Prostate gland (tissue), 2 donors: ENCODE measurements around the gene RASAL2. TPM values are rescaled to one million over a fixed set of nuclear protein-coding genes. Genes with fewer than 3 reads are reported as not detected.
A peak's percentile ranks its signal among the peaks of the same experiment; 100 is the strongest.
"Not testable (repeated sequence)": the region's sequence is repeated elsewhere in the genome, so short reads cannot be mapped to it uniquely, and the experiment has no call there.

Experiments used
- DNase-seq: peaks from one replicate; pipeline ENCODE4 v3.0.0-alpha.2; 2019; ENCODE audit warnings: low spot score
- H3K27ac ChIP-seq, 2 donors: fragments of 200-600 bp; sonication (generic); 2 replicates each; pipeline ENCODE4 v1.5.1; 2017 to 2019
- H3K27me3 ChIP-seq: fragments of 200-600 bp; sonication (generic); replicated peaks from 2 replicates; pipeline ENCODE4 v1.5.1; 2019; ENCODE audit not compliant: insufficient read depth
- H3K36me3 ChIP-seq, 2 donors: fragments of 200-600 bp; sonication (generic); 1 replicate in 1 of 2; 2 replicates in 1 of 2; pipeline versions ENCODE4 v1.5.1 to v1.8.1; 2017 to 2019
- H3K4me1 ChIP-seq: fragments of 200-600 bp; sonication (generic); replicated peaks from 2 replicates; pipeline ENCODE4 v1.5.1; 2019
- H3K4me3 ChIP-seq, 2 donors: fragments of 200-600 bp; sonication (generic); 2 replicates each; pipeline ENCODE4 v1.5.1; 2017 to 2019
- H3K9me3 ChIP-seq: fragments of 200-600 bp; sonication (generic); 2 replicates; pipeline ENCODE4 v1.5.1; 2017
- CTCF ChIP-seq, 4 experiments: fragments of 200-600 bp in 2 of 4; fragments of 450-650 bp in 2 of 4; sonication (generic) in 2 of 4; IDR thresholded peaks; 1 replicate in 3 of 4; 2 replicates in 1 of 4; pipeline ENCODE4 v1.5.1; 2016 to 2019; ENCODE audit warnings: antibody characterized with exemption in 4 of 4, mild to moderate bottlenecking in 2 of 4, moderate library complexity in 2 of 4
- POLR2A ChIP-seq: fragments of 450-650 bp; IDR thresholded peaks from one replicate; pipeline ENCODE4 v1.6.1; 2016; ENCODE audit warnings: antibody characterized with exemption, mild to moderate bottlenecking
- POLR2AphosphoS5 ChIP-seq: sonication (generic); formaldehyde crosslinking; IDR thresholded peaks from one replicate; pipeline ENCODE4 v1.6.1; 2017; ENCODE audit warnings: antibody characterized with exemption
- WGBS: methylation state at CpG from one replicate; pipeline ENCODE4 v1.1.5; 2018; 5-methylcytosine and 5-hydroxymethylcytosine counted together
- intact Hi-C: fragments of 100-400 bp; cut with DNase I; formaldehyde crosslinking; loops from one replicate; pipeline ENCODE4 v1.14.2; 2022
- total RNA-seq, 2 donors: library from RNA; depleted of rRNA; stranded (reverse); fragments of >200 nt; gene quantifications; one replicate each; pipeline ENCODE4 v1.1.0, GENCODE V29; 2016

The RASAL2 gene
- total RNA-seq, 2 donors from 2014 or later: 9.2 to 36.9 TPM

- WGBS: 91% methylated on average over 10 of the region's 10 CpGs
- TF ChIP-seq CTCF (IDR thresholded peaks at IDR 0.05): no peak
- TF ChIP-seq POLR2A: no peak
- TF ChIP-seq POLR2AphosphoS5: no peak
- no peaks in the 10 kb centered on the region for H3K9me3 ChIP-seq
Measured at GRCh38 chr1:178500936-178501554, 407.1 kb downstream of the RASAL2 start.

GRCh38 chr1:178501705-178502329 lies 407.9 kb downstream of the RASAL2 start:
- peak; percentile 58 for DNase-seq
- Histone ChIP-seq H3K4me1 (no peaks in the 10 kb centered on the region), H3K4me3 (no peak overlapping the region), H3K9me3 (no peaks in the 10 kb centered on the region), H3K36me3 (no peaks in the 10 kb centered on the region), H3K27me3 (no peaks in the 10 kb centered on the region), H3K27ac (no peak overlapping the region)
- intact Hi-C loops: loop anchor here (5.0 kb wide), 1 partner anchor 190 kb away; no protein-coding TSS in a partner anchor
- peak; percentile 53 to 82 (median 76) for TF ChIP-seq CTCF (IDR thresholded peaks at IDR 0.05)
- no peak for TF ChIP-seq POLR2AphosphoS5
- WGBS: 36% methylated on average over 5 of the region's 5 CpGs

More at GRCh38 chr1:178500936-178501554, 407.1 kb downstream of the RASAL2 start:
- no peaks in the 10 kb centered on the region for H3K36me3 ChIP-seq
- no peak overlapping the region for H3K27ac ChIP-seq
- intact Hi-C loops: loop anchor here (5.0 kb wide), 1 partner anchor 189 kb away; no protein-coding TSS in a partner anchor
- DNase-seq: no peak
- no peaks in the 10 kb centered on the region for H3K27me3 ChIP-seq
- no peak overlapping the region for H3K4me3 ChIP-seq
- no peaks in the 10 kb centered on the region for H3K4me1 ChIP-seq

GRCh38 chr1:178502330-178502714 lies 408.4 kb downstream of the RASAL2 start:
- 92% methylated on average over 3 of the region's 3 CpGs for WGBS
- Histone ChIP-seq H3K4me3 (no peak overlapping the region), H3K9me3 (no peaks in the 10 kb centered on the region), H3K4me1 (no peaks in the 10 kb centered on the region), H3K36me3 (no peaks in the 10 kb centered on the region), H3K27me3 (no peaks in the 10 kb centered on the region), H3K27ac (no peak overlapping the region)
- intact Hi-C loops: loop anchor here (5.0 kb wide), 1 partner anchor 190 kb away; no protein-coding TSS in a partner anchor
- DNase-seq: no peak
- TF ChIP-seq POLR2A: no peak
- no peak for TF ChIP-seq CTCF (IDR thresholded peaks at IDR 0.05)
- no peak for TF ChIP-seq POLR2AphosphoS5

- no peaks in the 10 kb centered on the region for H3K4me1 ChIP-seq
- H3K4me3 ChIP-seq: no peak overlapping the region
- 92% methylated on average over 5 of the region's 5 CpGs for WGBS
- DNase-seq: no peak
- no peaks in the 10 kb centered on the region for H3K27me3 ChIP-seq
- H3K9me3 ChIP-seq: no peaks in the 10 kb centered on the region
- TF ChIP-seq POLR2A (no peak), CTCF (IDR thresholded peaks at IDR 0.05) (no peak), POLR2AphosphoS5 (no peak)
- intact Hi-C loops: loop anchor here (5.0 kb wide), 1 partner anchor 191 kb away; no protein-coding TSS in a partner anchor
- H3K27ac ChIP-seq: no peak overlapping the region
- no peaks in the 10 kb centered on the region for H3K36me3 ChIP-seq
Measured at GRCh38 chr1:178502856-178503255, 409.0 kb downstream of the RASAL2 start.

DNA sequence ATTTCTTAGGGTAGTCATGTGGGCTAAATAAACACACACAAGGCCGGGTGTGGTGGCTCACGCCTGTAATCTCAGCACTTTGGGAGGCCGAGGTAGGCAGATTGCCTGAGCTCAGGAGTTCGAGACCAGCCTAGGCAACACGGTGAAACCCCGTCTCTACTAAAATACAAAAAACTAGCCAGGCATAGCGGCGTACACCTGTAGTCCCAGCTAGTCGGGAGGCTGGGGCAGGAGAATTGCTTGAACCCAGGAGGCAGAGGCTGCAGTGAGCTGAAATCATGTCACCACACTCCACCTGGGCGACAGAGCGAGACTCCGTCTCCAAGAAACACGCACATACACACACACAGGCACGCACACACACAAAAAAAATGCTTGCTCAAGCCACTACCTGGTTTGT lies 409.4 kb downstream of the RASAL2 start:
- H3K9me3 ChIP-seq, H3K36me3 ChIP-seq, H3K27me3 ChIP-seq, H3K27ac ChIP-seq, H3K4me1 ChIP-seq, DNase-seq, H3K4me3 ChIP-seq: not testable (repeated sequence)
- intact Hi-C loops: loop anchor here (5.0 kb wide), 1 partner anchor 191 kb away; no protein-coding TSS in a partner anchor
- WGBS: 93% methylated on average over 14 of the region's 14 CpGs
